Nasal cavity respiratory epithelium epithelial cell of viscerocranial mucosa (primary cell): ENCODE data around the gene NCF2. TPM values are rescaled to one million over a fixed set of nuclear protein-coding genes. Genes with fewer than 3 reads are reported as not detected.

Experiments
- total RNA-seq: library from RNA; depleted of rRNA; stranded (reverse); fragments of >200 nt; gene quantifications from 2 replicates; pipeline ENCODE4 v1.2.3, GENCODE V29; 2014

Gene NCF2
- 63.9 and 66.6 TPM in 2 replicates for total RNA-seq

GRCh38 chr1:183590244-183591191 is at the start of gene NCF2:
Gene NCF2 (minus strand): TSS chr1:183590459. CDS start chr1:183590329, 130 bp downstream.

GRCh38 chr1:183635606-183636333 is 45.5 kb upstream of the NCF2 start, which contains the start of gene ARPC5:
Gene ARPC5 (minus strand): TSS chr1:183635783. CDS start chr1:183635659, 124 bp downstream.

Other genes starting within 250 kb of the NCF2 start
- gene NMNAT2, start 172.1 kb downstream of the NCF2 start, total RNA-seq = 0.34 and 0.50 TPM in 2 replicates
- gene SMG7, start 118.0 kb downstream of the NCF2 start, total RNA-seq = 25.6 and 51.3 TPM in 2 replicates
- 78.6 and 173 TPM in 2 replicates for gene ARPC5, start 45.3 kb upstream of the NCF2 start, total RNA-seq
- gene APOBEC4, start 62.9 kb upstream of the NCF2 start, total RNA-seq = not detected in 2 replicates
- 0.68 and 3.3 TPM in 2 replicates for gene RGL1, start 214.7 kb upstream of the NCF2 start, total RNA-seq